ENCODE results near the gene B3GNT5. TPM values are rescaled to one million over a fixed set of nuclear protein-coding genes. Genes with fewer than 3 reads are reported as not detected.

The B3GNT5 gene
- total RNA-seq, 2 donors from 2014 or later: 5.4 to 5.6 TPM

DNA sequence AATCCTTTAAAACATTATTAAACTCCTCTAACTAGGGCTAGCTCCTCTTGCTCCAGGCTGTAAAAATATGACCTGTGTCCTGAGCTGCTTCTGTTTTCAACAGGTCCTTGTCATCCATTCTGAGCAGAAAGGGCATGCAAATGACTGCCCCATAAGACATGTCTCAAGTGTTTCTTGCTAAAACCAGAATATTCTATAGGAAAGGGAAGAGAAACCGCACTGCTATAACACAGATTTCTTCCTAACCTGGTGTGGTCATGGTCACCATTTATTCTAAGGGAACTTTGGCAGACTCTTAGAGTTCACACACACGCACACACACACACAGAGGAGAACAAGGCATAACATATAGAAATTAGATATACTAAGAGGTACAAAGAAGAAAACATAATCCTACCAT lies 34.2 kb upstream of the B3GNT5 start:
- Histone ChIP-seq H3K27me3 (no peaks in the 10 kb centered on the region), H3K9me3 (no peaks in the 10 kb centered on the region), H3K27ac (no peak overlapping the region), H3K4me3 (no peak overlapping the region), H3K4me1 (no peaks in the 10 kb centered on the region), H3K36me3 (replicated peaks in 1 of 2; ENCODE audit: insufficient read depth in 1 of 2, low read depth in 2 of 2) (no peaks in the 10 kb centered on the region)
- TF ChIP-seq CTCF (IDR thresholded peaks at IDR 0.05) (no peak), POLR2A (IDR thresholded peaks at IDR 0.05) (no peak)
- ATAC-seq (no peak), DNase-seq (peak in 1 of 4 donors; percentile 4)
- WGBS, 2 donors: 72 to 79% methylated on average over 2 of the region's 2 CpGs
- intact Hi-C loops (cut with DNase I): no loop called here

DNA sequence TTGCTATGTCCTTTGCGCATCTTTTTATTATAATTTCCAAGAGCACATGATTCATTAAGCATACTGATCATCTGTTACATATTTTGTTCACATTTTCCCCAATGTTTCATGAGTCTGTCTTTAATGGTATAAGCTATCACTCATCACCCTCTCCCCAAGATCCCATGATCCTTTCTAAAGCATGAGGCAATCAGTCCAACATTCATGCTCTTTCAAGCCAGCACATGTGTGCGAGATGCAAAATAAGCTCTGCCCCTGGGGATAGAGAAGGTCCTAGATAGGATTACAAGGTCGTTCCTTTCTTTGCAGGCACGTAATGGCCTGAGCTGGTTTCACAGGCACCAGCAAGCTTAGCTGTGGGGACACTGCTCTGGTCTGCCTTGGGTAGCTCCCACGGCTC lies 32.2 kb upstream of the B3GNT5 start:
- 68 to 71% methylated on average over 5 of the region's 5 CpGs for WGBS, 2 donors
- TF ChIP-seq CTCF (IDR thresholded peaks at IDR 0.05) (no peak), POLR2A (IDR thresholded peaks at IDR 0.05) (no peak)
- intact Hi-C loops (cut with DNase I): no loop called here
- H3K27ac ChIP-seq: no peak overlapping the region
- no peaks in the 10 kb centered on the region for H3K27me3 ChIP-seq
- H3K4me3 ChIP-seq: no peak overlapping the region
- H3K9me3 ChIP-seq: no peaks in the 10 kb centered on the region
- H3K36me3 ChIP-seq (replicated peaks in 1 of 2; ENCODE audit: insufficient read depth in 1 of 2, low read depth in 2 of 2): no peaks in the 10 kb centered on the region
- H3K4me1 ChIP-seq: no peaks in the 10 kb centered on the region
- ATAC-seq: no peak
- DNase-seq: no peak

DNA sequence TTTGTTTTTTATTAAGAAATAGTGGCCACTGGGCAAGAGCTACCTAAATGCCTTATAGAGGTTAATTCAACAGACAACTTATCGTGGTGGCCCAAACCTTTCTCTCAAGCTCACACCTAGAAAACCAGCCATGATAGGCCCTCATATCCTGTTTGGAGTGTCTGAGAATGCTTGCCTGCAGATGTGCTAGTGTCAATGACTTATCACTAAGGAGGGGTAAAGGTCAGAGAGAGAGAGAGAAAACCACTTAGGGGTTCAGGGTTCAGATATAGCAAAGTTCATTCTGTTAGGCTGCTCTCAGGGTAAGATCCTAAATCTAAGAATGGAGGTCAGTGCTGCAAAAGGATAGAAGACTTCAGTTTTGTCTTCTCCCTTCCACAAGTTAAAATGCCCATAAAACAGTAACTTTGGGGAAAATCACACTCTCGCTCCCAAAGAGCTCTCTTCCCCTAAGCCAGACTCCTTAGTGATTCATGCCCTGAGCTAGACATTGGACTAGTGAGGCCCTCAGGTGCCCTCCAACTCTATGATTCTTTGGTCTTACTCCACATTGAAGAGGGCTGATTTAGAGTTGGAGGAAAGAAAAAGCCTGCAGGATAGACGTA lies 30.3 kb upstream of the B3GNT5 start:
- intact Hi-C loops (cut with DNase I): no loop called here
- no peaks in the 10 kb centered on the region for H3K9me3 ChIP-seq
- H3K4me3 ChIP-seq: no peak overlapping the region
- H3K36me3 ChIP-seq (replicated peaks in 1 of 2; ENCODE audit: insufficient read depth in 1 of 2, low read depth in 2 of 2): no peaks in the 10 kb centered on the region
- ATAC-seq: no peak
- TF ChIP-seq POLR2A (IDR thresholded peaks at IDR 0.05): no peak
- no peak for TF ChIP-seq CTCF (IDR thresholded peaks at IDR 0.05)
- no peak overlapping the region for H3K27ac ChIP-seq
- no peak for DNase-seq
- WGBS, 2 donors: 91 to 94% methylated on average over 3 of the region's 3 CpGs
- no peaks in the 10 kb centered on the region for H3K27me3 ChIP-seq
- H3K4me1 ChIP-seq: no peaks in the 10 kb centered on the region

DNA sequence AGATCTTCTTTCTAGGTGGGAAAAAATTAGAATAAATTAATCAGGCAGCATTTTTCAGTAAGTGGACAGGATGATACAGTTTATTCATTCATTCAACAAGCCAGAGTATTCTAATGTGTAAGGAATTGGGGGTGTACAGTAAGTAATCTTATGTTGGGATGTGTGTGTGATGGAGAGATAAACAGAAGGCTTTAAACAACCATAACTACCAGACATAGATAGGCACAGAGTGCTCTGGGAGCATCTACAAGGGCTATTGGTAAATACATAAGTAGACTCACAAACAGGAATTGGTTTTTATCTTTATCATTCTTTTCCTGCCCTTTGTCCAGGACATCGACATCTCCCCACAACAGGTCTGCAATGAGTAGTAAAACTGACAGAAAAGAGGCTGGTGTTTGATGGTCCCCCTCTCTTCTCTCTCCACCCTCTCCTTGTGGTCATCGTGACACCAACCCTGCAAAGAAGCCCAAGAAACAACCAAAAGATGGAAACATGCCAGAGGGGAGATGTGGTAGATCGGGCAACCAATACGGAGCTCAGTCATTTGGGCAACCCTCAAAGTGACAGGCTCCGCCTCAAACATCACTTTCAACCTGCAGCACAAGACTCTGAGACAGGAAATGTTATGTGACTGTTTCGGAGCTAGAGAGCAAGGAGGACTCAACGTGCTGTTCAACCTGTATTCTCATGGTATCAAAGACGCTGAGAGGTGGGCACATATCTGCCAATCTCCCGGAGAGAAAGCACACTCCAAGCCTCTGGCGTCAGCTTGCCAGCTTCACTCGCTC lies 28.7 kb upstream of the B3GNT5 start:
- ATAC-seq: no peak

More for the DNA sequence above, 28.7 kb upstream of the B3GNT5 start:
- Histone ChIP-seq H3K36me3 (replicated peaks in 1 of 2; ENCODE audit: insufficient read depth in 1 of 2, low read depth in 2 of 2) (no peaks in the 10 kb centered on the region), H3K9me3 (no peaks in the 10 kb centered on the region), H3K27ac (no peak overlapping the region), H3K27me3 (no peaks in the 10 kb centered on the region), H3K4me1 (no peaks in the 10 kb centered on the region), H3K4me3 (no peak overlapping the region)
- DNase-seq: no peak
- intact Hi-C loops (cut with DNase I): no loop called here
- 64 to 67% methylated on average over 11 of the region's 11 CpGs for WGBS, 2 donors
- TF ChIP-seq CTCF (IDR thresholded peaks at IDR 0.05): no peak
- TF ChIP-seq POLR2A (IDR thresholded peaks at IDR 0.05): no peak

All from body of pancreas (tissue), 4 donors.